ENCODE results near the gene NMD3.

The NMD3 gene

GRCh38 chr3:161289174-161289573, 68.1 kb downstream of the NMD3 start:
- no peak for DNase-seq

- DNase-seq: no peak
These were observed 70.2 kb downstream of the NMD3 start for GRCh38 chr3:161291191-161291901.

DNA sequence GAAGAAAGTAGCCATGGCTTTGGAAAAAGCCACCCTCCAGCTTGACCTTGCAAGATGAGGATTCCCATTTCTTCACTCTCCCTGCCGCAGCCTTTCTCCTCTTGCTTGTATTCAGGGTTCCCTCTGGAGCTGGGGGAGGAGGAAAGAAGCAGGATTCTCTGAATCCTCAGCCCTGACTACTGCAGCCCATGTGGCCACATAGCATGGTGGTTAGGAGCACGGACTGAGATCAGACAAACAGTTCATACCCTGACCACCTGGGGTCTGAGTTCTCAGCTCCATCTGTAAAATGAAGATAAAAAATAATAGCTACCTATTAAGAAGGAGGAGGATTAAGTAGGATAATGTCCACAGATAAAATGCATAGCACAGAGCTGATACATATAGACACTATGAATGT, 72.3 kb downstream of the NMD3 start:
- DNase-seq: no peak

GRCh38 chr3:161295325-161295724, 74.2 kb downstream of the NMD3 start:
- no peak for DNase-seq

DNA sequence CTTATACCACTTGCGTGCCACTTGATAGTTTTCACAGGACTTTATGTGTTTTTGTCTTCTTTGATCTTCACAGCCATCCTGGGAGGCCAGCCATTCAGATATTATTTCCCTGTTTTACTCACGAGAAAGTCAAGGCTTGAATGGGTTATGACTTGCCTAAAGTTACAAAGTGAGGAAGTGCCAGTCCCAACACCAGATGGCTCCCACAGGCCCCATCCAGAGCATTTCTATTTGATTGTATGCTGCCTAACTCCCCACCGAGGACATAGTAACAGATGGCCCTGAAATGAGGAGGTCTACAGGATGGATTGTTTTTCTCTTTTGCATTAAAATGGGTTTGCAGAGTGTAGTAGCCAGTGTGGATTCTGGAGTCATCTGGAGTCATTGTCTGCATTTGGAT, 75.7 kb downstream of the NMD3 start:
- no peak for DNase-seq
